Panc1 (cell line): ENCODE measurements around the gene RASA4B. TPM values are rescaled to one million over a fixed set of nuclear protein-coding genes. Genes with fewer than 3 reads are reported as not detected.

ENCODE experiments used
- ATAC-seq: fragments of 200-7000 bp; cut with Tn5 transposase; 2 replicates; pipeline ENCODE4 v1.9.1; 2020; ENCODE audit warnings: mild to moderate bottlenecking, moderate library complexity
- BruUV-seq: library from RNA; stranded (reverse); fragments of 400-500 nt; replicated peaks from 2 replicates; lab custom pipeline; 2021; lab: Mats Ljungman, UMichigan
- CTCF ChIA-PET: fragments of 300-600 bp; sonication (Branson Sonifier 250); formaldehyde crosslinking; loops from one replicate; lab custom pipeline; 2022; ENCODE audit warnings: antibody characterized with exemption; lab: Charles Lee
- POLR2A ChIA-PET: fragments of 300-600 bp; sonication (Branson Sonifier 250); formaldehyde crosslinking; loops from one replicate; lab custom pipeline; 2022; ENCODE audit warnings: antibody characterized with exemption; lab: Charles Lee
- DNase-seq: peaks from one replicate; pipeline ENCODE4 v3.0.0-alpha.2; 2010; ENCODE audit warnings: low read depth, low spot score
- H3K27ac ChIP-seq: 2 replicates; pipeline ENCODE4 v1.5.1; 2011; ENCODE audit warnings: mild to moderate bottlenecking, low read length, inconsistent platforms
- H3K27me3 ChIP-seq: fragments of 200-500 bp; sonication (Bioruptor generic); 2 replicates; pipeline ENCODE4 v1.6.0; 2014; ENCODE audit warnings: low read length, inconsistent platforms; ENCODE audit not compliant: control insufficient read depth, insufficient read depth
- H3K36me3 ChIP-seq: fragments of 200-500 bp; sonication (Bioruptor generic); 2 replicates; pipeline ENCODE4 v1.5.1; 2014; ENCODE audit warnings: inconsistent platforms, mild to moderate bottlenecking, low read length, moderate library complexity; ENCODE audit not compliant: control insufficient read depth, insufficient read depth
- H3K4me1 ChIP-seq: 2 replicates; pipeline ENCODE4 v1.5.1; 2011; ENCODE audit warnings: inconsistent platforms, mild to moderate bottlenecking, low read length, moderate library complexity; ENCODE audit not compliant: control insufficient read depth, insufficient read depth
- H3K4me3 ChIP-seq, 2 experiments: 2 replicates each; pipeline ENCODE4 v1.5.1; 2011 to 2012; ENCODE audit warnings: low read depth in 2 of 2, low read length in 2 of 2, mild to moderate bottlenecking in 2 of 2, inconsistent platforms in 1 of 2, moderate library complexity in 1 of 2
- H3K9me3 ChIP-seq: fragments of 200-500 bp; sonication (Bioruptor generic); 2 replicates; pipeline ENCODE4 v1.5.1; 2014; ENCODE audit warnings: low read depth, mild to moderate bottlenecking, inconsistent platforms, low read length, moderate library complexity; ENCODE audit not compliant: control insufficient read depth, insufficient read depth
- CTCF ChIP-seq: fragments of 450-650 bp; IDR thresholded peaks from 2 replicates; pipeline ENCODE4 v1.5.1; 2017; ENCODE audit warnings: mild to moderate bottlenecking
- POLR2AphosphoS5 ChIP-seq: IDR thresholded peaks from 2 replicates; pipeline ENCODE4 v1.6.1; 2012; ENCODE audit warnings: mild to moderate bottlenecking, low read depth, low read length, moderate library complexity
- REST ChIP-seq, 2 experiments: IDR thresholded peaks; 2 replicates each; pipeline ENCODE4 v1.6.1; 2011 to 2012; ENCODE audit warnings: low read depth in 2 of 2, control low read depth in 1 of 2, low read length in 1 of 2, mild to moderate bottlenecking in 1 of 2, moderate library complexity in 1 of 2; ENCODE audit not compliant: insufficient read depth in 1 of 2
- SIN3A ChIP-seq: IDR thresholded peaks from 2 replicates; pipeline ENCODE4 v1.6.1; 2012; ENCODE audit warnings: low read depth, mild to moderate bottlenecking, low read length, moderate library complexity, borderline replicate concordance; ENCODE audit not compliant: insufficient read depth
- TCF7L2 ChIP-seq: IDR thresholded peaks from 2 replicates; pipeline ENCODE4 v1.6.1; 2011; ENCODE audit warnings: mild to moderate bottlenecking, low read depth, low read length, inconsistent platforms
- in situ Hi-C: cut with HindIII; loops from 2 replicates; pipeline ENCODE4 v1.10.0; 2016; ENCODE audit warnings: low sequenced_read_pairs, low pct_unique_long_range_greater_than_20kb
- intact Hi-C: fragments of 100-400 bp; cut with micrococcal nuclease; formaldehyde crosslinking; loops from one replicate; pipeline ENCODE4 v1.10.0; 2022; ENCODE audit not compliant: unreplicated experiment
- total RNA-seq: library from RNA; stranded (reverse); gene quantifications from one replicate; pipeline ENCODE4 v1.2.1, GENCODE V29; 2021; ENCODE audit not compliant: unreplicated experiment

RASA4B gene
- total RNA-seq, 1 experiment from 2014 or later: 1.2 TPM

- H3K4me1 ChIP-seq: peaks cover 5% of the 10 kb centered on the region
- ATAC-seq (no peak), DNase-seq (no peak)
- no peaks in the 10 kb centered on the region for H3K27me3 ChIP-seq
- CTCF ChIA-PET: no interaction called here
- H3K9me3 ChIP-seq: no peaks in the 10 kb centered on the region
- no peak overlapping the region for H3K27ac ChIP-seq
- intact Hi-C loops: no loop called here
- no peaks in the 10 kb centered on the region; the same call in 1 of the 2 replicates for H3K36me3 ChIP-seq
- no TSS peak for BruUV-seq
- in situ Hi-C loops: no loop called here
- H3K4me3 ChIP-seq: no peak overlapping the region
- POLR2A ChIA-PET: no interaction called here
- TF ChIP-seq TCF7L2 (no peak), SIN3A (no peak), POLR2AphosphoS5 (no peak), CTCF (no peak), REST (IDR thresholded peaks at IDR 0.05; ENCODE audit: insufficient read depth in 1 of 2, low read depth in 2 of 2, low read length in 1 of 2) (no peak)
These were observed 47.4 kb downstream of the RASA4B start for GRCh38 chr7:102469972-102470825.

- Histone ChIP-seq H3K36me3 (peaks cover under 1% of the 10 kb centered on the region), H3K27me3 (no peaks in the 10 kb centered on the region), H3K9me3 (no peaks in the 10 kb centered on the region), H3K27ac (no peak overlapping the region), H3K4me3 (no peak overlapping the region), H3K4me1 (peaks cover 5% of the 10 kb centered on the region)
- POLR2A ChIA-PET: no interaction called here
- ATAC-seq (no peak), DNase-seq (no peak)
- in situ Hi-C loops: no loop called here
- BruUV-seq: no TSS peak
- CTCF ChIA-PET: no interaction called here
- intact Hi-C loops: no loop called here
- TF ChIP-seq CTCF (no peak), POLR2AphosphoS5 (no peak), SIN3A (no peak), REST (IDR thresholded peaks at IDR 0.05; ENCODE audit: insufficient read depth in 1 of 2, low read depth in 2 of 2, low read length in 1 of 2) (no peak), TCF7L2 (no peak)
These were observed 48.1 kb downstream of the RASA4B start for GRCh38 chr7:102469351-102469971.
